CD4-positive, alpha-beta T cell treated with Interleukin-15 for 1 hour (primary cell): ENCODE data around the gene DEUP1.
"Not testable (repeated sequence)": the region's sequence is repeated elsewhere in the genome, so short reads cannot be mapped to it uniquely, and the experiment has no call there.

Source experiments
- DNase-seq: peaks from one replicate; pipeline ENCODE4 v3.0.0-alpha.2; 2020

Gene DEUP1, protein sequence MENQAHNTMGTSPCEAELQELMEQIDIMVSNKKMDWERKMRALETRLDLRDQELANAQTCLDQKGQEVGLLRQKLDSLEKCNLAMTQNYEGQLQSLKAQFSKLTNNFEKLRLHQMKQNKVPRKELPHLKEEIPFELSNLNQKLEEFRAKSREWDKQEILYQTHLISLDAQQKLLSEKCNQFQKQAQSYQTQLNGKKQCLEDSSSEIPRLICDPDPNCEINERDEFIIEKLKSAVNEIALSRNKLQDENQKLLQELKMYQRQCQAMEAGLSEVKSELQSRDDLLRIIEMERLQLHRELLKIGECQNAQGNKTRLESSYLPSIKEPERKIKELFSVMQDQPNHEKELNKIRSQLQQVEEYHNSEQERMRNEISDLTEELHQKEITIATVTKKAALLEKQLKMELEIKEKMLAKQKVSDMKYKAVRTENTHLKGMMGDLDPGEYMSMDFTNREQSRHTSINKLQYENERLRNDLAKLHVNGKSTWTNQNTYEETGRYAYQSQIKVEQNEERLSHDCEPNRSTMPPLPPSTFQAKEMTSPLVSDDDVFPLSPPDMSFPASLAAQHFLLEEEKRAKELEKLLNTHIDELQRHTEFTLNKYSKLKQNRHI

DNA sequence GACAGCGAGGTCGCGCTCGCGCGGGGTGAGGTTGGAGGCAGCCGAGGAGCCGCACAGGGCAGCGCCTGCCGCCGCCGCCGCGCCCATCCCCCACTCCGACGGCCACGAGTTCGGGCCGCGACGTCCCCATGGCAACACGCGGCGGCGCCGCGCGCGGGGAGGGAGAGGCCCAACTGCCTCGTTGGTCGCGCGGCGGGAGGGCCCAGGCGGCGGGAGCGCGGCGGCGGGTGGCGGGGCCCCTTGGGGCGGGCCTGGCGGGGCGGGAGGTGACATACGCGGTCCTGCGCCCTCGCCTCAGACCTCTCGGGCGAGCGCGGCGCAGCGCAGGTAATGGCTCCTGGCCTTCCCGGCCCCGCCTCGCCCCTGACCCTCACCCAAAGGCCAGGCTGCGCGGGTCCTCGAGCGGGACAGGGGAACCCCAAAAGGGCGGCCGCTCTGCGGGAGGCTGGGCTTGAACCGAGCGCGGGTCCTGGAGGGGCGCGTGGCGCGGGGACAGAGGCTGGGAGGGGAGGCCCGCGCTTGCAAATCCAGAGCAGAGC lies at the start of gene DEUP1:
Gene DEUP1, plus strand, starts transcription at position 297 of the 539 bp plus-strand sequence. CDS start 1,518 bp downstream, outside the sequence.
- DNase-seq, result no peak

DNA sequence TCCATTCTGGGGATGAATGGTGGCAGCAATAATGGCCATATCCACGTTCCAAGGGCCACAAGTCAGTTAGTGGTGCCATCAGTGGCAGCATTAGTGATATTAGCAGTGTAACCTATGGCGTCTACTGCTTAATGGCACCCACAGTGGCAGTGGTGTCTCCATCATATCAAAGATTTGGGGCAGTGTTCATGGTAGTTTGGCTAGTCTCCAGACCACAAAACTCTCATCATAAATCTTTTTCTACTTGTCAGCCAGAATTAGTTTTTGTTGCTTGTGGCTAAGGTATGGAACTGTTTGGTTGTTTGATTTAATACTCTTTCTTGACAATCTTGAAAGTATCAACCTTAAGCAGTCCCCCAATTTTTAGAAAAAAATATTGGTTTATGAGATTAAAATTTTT lies 45.1 kb upstream of the DEUP1 start:
- DNase-seq, result no peak

DNA sequence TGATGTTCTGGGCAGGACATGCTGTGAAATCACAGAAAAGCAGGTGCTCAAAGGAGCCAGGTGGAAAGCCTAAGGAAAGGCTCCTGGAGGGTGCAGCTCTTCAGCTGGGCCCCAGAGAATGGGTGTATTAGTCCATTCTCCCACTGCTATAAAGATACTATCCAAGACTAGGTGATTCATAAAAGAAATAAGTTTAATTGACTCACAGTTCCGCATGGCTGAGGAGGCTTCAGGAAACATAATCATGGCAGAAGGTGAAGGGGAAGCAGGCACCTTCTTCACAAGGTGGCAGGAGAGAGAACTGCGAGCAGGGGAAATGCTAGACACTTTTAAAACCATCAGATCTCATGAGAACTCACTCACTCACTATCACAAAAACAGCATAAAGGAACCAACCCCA lies 43.1 kb upstream of the DEUP1 start:
- no peak for DNase-seq

DNA sequence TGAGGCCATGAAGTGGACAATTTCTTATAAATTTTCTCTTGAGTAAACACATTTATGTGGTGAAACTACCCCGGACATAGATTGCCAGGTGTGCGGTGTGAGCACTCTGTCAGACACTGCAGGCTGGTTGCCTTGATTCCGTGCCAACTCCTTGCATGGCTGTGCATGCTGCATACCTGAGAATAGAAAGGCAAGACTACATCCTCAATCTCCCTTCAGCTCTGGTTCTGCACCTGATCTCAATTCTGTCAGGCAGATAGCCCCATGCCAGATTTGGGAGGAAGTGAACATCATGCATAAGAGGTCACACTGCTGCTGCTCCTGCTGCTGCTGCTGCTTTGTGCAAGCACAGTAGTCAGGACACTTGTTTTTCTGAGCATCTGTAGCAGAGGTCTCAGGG lies 42.5 kb upstream of the DEUP1 start:
- DNase-seq, result no peak

DNA sequence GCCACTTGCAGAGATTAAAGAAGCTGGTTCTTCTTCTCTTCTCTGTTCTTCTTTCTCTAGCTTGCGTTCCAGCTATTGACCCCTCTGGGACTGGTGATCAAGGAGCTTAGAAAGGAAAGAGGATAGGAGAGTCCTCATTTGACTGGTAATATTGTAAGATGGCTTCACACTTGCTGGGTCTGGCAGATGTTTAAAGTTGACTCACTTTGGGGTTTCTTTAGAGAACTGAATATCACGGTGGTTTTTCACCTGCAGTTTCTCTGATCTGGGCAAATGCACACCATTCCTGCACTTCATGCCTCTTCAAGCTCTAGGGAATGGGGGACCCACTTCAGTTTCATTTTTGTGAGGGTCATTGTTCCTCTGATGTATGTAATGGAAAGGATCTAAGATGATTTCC lies 41.8 kb upstream of the DEUP1 start:
- DNase-seq, result no peak

DNA sequence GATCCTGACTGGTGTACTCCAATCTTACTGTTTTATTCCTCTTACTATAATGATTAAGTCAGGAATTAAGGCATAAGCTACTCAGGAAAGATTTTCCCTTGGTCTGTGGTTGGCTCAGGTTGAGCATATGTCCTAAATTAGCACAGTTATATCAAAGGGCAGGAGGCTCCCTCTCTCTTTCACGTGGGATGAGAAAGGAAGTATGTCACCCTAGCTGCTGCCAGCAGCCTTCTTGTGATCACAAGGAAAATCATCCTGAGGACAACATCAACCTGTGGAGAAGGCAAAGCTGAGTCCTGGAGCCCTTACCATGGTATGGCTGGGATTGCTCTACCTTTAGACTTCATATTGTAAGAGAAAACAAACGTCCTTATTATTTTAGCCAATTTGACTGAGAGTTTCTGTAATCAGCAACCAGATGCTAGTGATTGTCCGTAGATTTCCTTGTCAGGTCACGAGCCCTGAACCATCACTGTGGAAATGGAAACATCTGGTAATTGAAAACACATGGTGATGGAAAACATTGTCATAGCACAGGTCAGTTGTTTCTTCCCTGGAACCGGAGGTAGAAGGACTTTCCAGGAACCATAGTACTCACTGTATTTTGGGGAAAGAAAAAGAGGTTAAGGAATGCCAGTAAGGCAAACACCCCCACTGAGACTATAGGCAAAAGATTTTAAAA lies 40.6 kb upstream of the DEUP1 start:
- no peak for DNase-seq

DNA sequence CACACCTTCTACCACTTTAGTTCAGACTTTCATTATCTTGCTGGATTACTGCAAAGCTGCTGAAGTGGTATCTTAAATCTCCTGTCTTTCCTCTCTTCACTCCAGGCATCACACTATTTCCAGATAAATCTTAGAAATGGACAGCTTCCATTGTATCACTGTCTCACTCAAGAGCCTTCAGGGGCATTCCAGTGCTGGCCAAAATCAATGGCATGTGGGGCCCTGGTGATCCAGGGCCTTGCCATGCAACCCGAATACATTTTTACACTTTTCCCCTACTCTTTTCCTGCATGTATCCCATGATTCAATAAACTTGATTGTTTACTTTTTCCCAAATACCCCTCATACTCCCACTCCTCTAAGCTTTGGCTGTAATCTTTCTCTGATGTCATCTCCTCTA lies 39.4 kb upstream of the DEUP1 start:
- no peak for DNase-seq

DNA sequence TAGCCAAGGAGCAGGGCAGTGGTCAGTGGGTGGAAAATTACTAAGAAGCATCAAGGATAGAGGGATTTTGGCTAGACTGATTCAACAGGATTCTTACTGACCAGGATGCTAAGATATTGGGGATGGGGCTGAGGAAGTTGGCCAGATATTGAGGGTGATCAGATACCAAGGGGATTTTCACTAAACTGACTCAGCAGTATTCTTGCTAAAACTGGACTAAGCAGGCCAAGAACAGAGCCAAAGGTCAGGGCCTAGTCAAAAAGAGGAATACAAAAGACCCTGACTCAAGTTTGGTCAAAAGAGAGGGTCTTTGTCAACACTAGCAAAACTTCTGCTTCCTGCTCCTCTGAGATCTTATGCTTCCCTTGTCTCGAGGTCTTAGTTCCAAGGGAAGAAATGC lies 38.6 kb upstream of the DEUP1 start:
- no peak for DNase-seq

DNA sequence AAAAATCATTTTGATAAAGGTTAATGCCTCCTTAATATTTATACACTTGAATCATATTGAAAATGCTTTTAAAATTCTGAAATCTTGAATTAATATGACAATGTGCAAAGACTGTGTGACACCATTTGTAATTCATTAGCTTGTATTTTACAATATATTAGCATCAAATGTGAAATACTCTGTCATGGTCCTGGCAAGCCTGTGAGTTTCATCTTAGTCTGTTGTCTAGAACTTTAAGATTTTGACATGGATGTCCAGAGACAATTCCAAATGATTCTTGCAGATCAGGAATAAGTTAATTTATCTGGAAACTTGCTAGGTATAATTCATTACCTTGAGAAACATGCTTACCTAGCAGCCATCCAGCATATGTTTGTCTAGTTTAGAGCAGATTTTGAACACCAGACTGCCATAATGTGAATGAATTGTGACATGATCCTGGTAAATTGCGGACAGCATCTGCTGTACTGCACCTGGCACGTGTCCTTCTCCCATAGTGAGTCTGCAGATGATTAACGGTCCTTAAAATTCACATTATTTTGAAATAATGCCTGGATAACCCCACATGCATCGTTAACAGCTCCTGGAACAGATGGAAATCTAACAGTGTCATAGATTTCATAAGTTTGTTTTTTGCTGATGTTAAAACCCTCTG lies 34.5 kb upstream of the DEUP1 start:
- no peak for DNase-seq

DNA sequence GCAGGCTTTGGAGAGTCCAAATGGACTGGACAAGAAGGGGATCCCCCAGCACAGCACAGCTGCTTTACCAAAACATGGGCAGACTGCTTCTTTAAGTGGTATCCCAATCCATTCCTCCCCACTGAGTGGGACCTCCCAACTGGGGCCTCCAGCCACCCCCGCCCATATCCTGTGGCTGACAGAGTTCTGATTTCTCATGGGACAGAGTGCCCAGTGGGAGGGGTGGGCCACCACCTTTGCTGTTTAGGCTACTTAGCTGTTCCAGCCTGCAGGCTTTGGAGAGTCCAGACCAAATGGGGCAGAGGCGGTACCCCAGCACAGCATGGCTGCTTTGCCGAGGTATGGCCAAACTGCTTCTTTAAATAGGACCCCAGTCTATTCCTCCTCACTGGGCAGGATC lies 26.9 kb upstream of the DEUP1 start:
- no peak for DNase-seq

DNA sequence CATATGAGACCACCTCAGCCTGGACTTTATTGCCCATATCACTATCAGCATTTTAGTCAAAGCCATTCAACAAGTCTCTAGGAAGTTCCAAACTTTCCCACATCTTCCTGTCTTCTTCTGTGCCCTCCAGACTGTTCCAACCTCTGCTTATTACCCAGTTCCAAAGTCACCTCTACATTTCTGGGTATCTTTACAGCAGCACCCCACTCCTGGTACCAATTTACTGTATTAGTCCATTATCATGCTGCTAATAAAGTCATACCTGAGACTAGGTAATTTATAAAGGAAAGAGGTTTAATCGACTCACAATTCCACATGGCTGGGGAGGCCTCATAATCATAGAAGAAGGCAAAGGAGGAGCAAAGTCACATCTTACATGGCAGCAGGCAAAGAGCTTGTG lies 16.1 kb upstream of the DEUP1 start:
- not testable (repeated sequence) for DNase-seq

DNA sequence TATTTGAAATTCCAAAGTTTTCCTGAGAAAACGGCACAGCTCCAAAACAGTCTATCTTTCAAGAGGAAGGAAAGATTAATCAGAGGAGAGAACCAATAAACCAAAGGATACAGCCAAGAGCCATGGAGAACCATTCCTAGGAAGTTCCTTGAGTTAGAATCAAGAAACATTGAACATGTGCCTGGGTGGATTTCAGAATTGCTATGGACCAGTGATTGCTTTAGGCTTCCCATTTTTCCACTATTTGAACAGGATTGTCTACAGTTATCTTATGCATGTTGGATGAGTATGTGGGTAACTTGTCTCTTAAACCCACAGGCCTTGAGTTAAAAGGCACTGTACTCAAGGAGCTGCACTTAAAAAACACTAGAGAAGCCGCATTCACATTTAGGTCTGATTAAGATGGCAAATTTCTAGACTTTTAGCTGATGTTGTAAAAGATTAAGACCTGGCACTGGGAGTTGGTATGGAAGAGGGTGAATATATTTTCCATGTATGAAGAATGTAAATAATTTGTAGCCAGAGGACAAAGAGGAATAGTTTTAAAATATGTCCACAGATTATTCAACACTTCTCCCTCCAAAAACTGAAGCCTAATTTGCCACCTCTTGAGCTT lies 11.2 kb upstream of the DEUP1 start:
- DNase-seq, result no peak

DNA sequence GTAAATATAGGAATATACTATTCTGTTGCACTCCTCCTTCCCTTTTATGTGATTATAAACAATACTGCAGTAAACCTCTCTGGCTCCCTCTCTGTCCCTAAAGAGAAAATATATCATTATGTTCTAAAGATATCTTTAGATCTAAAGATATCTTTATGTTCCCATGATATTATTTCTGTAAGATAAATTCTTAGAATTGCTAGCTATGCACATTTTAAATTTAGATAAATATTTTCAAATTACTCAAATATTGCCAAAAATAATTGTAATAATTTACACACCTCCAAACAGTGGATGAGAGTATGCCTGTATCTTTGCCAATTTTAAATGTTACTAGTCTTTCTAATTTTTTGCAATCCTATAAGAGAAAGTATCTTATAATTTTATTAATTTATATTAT lies 10.3 kb upstream of the DEUP1 start:
- no peak for DNase-seq

DNA sequence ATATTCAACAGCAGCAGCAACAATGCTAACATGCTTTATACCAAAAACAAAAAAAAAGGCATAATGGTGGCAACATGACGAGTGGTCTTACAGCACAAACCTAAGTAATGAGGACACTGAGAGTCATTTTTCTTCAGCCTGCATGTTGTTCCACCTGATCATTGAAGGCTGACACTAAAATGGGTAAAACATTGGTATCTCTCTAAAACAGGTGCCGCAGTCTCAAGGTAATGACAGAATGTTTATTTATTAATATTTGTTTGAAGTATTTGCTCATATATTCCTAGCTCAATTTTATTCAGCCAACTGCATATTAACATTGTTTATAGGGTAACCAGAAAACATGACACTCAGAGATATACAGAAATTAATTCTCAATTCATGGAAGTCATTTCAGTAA lies 8.3 kb upstream of the DEUP1 start:
- DNase-seq, result no peak

DNA sequence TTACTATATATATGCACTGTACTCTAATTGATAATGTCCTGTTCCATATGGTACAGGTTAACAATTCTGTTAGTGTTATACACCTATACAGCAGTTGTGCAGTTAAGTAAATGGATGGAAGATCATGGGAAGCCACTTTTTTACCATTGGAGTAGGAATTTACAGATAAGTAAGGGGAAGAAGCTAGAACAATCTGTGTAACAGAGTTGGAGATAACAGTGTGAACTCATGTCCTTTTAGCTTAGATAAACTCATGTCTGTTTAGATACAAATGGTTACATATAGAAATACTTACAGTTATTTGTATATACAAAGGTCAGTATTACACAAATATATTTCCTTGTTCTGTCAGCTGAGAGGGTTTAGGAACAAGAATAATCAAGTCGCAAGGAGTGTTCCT lies 6.8 kb upstream of the DEUP1 start:
- DNase-seq, result no peak

DNA sequence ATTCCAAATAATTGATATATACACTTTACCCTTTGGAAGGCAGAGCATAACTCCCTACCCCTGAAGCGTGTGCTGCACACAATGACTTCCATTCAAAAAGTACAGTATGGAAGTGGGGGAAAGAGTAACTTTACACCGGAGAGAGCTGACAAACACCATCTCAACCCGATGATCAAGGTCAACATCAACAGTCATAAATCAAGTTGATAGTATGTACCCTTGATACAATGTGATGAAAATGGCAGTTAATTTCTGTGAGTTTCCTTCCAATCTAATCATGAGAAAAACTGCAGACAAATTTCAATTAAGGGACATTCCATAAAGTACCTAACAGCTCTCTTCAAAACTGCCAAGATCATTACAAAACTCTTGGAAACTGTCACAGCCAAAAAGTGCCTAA lies 6.0 kb upstream of the DEUP1 start:
- no peak for DNase-seq

DNA sequence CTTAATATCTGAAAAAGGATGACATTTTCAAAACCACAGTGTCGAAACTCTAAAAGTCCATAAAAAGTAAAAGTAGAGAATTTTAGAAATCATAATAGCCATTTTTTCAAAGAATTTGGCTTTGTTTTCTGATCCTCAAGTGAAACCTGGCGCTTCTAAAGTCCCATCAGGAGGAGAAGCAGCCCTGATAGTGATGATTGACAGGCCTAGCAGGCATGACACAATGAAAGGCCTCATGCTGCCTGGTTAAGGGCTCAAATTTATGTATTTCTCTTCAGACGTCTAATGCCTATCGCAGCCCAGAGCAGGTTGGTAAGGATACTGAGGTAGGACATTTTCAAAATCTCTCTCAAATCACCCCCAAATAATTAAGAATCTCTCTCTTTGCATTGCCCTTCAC lies 3.9 kb upstream of the DEUP1 start:
- DNase-seq, result no peak

DNA sequence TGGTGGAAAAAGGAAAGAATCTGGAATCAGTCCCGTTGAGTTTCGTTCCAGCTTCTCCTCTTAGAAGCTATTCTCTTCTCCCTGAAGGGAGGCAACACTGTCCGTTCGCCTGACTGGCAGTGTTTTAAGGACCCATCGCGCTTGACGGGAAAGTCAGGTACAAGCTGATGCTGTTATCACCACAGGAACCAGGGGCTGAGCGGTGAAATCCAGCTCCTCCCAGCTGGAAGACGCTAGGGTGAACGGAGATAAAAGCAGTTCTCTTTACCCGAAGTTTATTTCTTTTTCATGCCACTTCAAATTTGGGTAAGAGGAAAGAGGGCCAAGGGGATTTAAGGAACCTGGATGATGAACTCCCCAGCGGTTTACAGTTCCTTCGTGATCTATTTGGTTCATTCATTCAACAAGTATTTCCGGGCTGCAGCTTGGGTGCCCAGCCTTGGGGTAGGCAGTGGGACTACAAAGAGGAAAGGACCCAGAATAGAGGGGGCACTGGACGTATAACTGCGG lies 551 bp upstream of the DEUP1 start:
- no peak for DNase-seq

DNA sequence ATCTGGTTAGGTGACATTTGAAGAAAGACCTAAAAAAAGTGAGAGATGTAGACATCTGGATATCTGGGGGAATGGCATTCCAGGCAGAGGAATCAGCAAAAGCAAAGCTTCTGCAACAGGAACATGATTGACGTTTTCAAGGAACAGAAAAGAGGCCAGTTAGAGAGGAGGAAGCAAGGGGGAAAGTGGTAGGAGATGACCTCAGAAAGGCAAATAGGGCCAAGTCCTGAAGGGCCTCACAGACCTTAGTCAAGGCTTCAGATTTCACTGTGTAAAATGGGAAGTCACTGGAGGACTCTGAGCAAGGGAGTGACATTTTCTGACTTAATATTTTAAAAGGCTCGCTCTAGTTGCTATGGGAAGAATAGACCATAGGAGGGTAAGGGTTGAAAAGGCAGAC lies 9.7 kb downstream of the DEUP1 start:
- no peak for DNase-seq

DNA sequence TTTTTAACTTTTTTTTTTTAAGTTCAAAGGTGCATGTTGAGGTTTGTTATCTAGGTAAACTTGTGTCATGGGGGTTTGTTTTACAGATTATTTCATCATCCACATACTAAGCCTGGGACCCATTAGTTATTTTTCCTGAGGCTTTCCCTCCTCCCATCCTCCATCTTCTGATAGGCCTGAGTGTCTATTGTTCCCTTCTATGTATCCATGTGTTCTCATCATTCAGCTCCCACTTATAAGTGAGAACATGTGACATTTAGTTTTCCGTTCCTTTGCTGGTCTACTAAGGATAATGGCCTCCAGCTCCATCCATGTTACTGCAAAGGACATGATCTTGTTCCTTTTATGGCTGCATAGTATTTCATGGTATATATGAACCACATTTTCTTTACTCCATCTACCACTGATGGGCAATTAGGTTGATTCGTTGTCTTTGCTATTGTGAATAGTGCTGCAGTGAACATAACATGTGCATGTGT lies 14.4 kb downstream of the DEUP1 start:
- DNase-seq, result no peak

DNA sequence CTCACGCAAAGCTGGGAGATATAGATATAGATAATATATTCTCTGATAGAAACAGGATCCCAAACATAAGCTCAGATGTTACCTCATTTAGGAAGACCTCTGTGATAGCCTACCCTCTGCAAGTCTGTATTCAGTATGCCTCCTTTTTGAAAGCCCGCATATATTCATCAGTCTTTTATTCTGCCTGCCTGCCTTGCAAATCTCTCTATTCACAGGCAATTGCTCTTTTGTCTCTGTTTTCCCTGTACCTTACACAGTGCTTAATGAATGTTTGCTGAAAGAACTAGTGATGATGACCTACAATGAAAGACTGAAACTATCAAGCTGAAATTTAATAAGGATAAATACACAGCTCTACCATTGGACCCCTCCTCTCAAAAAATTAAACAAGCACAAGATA lies 18.4 kb downstream of the DEUP1 start:
- no peak for DNase-seq

DNA sequence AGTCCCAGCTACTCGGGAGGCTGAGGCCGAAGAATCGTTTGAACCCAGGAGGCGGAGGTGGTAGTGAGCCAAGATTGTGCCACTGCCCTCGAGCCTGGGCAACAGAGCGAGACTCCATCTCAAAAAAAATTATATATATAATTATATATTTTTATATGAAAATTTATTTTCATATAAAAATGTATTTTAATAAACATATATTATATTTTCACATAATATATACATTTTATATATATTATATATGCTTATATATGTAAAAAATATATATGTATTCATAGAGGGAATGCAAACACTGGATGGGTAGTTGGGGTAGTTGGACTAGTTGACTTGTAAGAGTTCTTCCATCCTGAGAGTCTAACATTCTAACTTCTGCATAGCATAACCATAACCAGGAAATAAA lies 20.3 kb downstream of the DEUP1 start:
- no peak for DNase-seq

DNA sequence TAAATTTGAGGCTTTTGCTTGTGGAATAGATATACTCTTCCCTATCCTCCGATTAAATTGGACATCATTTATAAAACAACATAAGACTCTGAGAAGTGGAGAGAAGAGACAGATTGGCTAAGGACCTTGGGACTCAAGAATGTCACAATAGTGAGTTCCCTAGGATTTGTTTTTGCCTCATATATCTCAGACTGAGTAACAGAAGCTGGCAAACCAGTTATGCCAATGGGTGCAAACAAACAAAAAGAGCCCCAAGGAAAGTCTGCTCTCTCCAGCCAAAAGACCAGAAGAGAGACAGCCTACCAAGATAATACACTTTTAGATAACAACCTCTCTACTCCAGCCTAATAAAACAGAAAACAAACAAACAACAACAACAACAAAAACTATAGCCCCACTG lies 28.9 kb downstream of the DEUP1 start:
- DNase-seq, result no peak
